Measurements from ENCODE around the gene SGCG.

DNA sequence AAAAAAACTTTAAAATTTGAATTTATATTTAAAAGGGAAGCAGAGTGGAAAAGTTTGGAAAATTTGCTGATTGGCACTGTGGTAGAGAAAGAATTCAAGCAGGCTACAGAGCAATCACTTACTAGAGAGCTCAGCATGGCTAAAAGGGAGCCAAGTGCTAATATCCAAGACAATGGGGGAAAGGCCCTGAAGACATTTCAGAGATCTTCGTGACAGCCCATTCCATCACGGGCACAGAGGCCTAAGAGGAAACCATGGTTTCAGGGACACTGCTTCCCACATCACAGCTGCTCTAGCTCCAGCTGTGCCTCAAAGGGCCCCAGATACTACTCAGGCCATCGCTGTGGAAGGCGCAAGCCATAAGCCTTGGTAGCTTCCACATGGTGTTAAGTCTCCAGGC, 73.7 kb downstream of the SGCG start:
- TF ChIP-seq, protein P1, sequence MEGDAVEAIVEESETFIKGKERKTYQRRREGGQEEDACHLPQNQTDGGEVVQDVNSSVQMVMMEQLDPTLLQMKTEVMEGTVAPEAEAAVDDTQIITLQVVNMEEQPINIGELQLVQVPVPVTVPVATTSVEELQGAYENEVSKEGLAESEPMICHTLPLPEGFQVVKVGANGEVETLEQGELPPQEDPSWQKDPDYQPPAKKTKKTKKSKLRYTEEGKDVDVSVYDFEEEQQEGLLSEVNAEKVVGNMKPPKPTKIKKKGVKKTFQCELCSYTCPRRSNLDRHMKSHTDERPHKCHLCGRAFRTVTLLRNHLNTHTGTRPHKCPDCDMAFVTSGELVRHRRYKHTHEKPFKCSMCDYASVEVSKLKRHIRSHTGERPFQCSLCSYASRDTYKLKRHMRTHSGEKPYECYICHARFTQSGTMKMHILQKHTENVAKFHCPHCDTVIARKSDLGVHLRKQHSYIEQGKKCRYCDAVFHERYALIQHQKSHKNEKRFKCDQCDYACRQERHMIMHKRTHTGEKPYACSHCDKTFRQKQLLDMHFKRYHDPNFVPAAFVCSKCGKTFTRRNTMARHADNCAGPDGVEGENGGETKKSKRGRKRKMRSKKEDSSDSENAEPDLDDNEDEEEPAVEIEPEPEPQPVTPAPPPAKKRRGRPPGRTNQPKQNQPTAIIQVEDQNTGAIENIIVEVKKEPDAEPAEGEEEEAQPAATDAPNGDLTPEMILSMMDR (IDR thresholded peaks at IDR 0.05) = no peak
- no peak for TF ChIP-seq EP300 (IDR thresholded peaks at IDR 0.05)
- no peak for TF ChIP-seq POLR2A (IDR thresholded peaks at IDR 0.05)
